Stomach smooth muscle (tissue), 2 donors: ENCODE results near the gene PADI6.

Experiments
- H3K27ac ChIP-seq: one replicate; pipeline ENCODE4 v1.7.0; 2013; ENCODE audit warnings: mild to moderate bottlenecking, low read length, inconsistent platforms
- H3K27me3 ChIP-seq, 2 donors: one replicate each; pipeline ENCODE4 v1.7.0; 2013; ENCODE audit warnings: low read length in 2 of 2; ENCODE audit not compliant: insufficient read depth in 2 of 2, control insufficient read depth in 1 of 2
- H3K36me3 ChIP-seq, 2 donors: one replicate each; pipeline ENCODE4 v1.7.0; 2013; ENCODE audit warnings: low read length in 2 of 2; ENCODE audit not compliant: control insufficient read depth in 2 of 2, insufficient read depth in 2 of 2
- H3K4me1 ChIP-seq: one replicate; pipeline ENCODE4 v1.7.0; 2013; ENCODE audit warnings: low read length; ENCODE audit not compliant: control insufficient read depth, insufficient read depth
- H3K4me3 ChIP-seq, 2 donors: one replicate each; pipeline ENCODE4 v1.7.0; 2013; ENCODE audit warnings: low read length in 2 of 2
- H3K9ac ChIP-seq, 2 donors: one replicate each; pipeline ENCODE4 v1.7.0; 2013; ENCODE audit warnings: low read length in 2 of 2, mild to moderate bottlenecking in 1 of 2
- H3K9me3 ChIP-seq, 2 donors: one replicate each; pipeline ENCODE4 v1.7.0; 2013; ENCODE audit warnings: low read length in 2 of 2; ENCODE audit not compliant: control insufficient read depth in 2 of 2
- donor health status: healthy.
- donor health status: Pancreatic carcinoma.

PADI6 gene

GRCh38 chr1:17420391-17420918 lies 48.5 kb downstream of the PADI6 start:
- H3K4me3 ChIP-seq = no peak overlapping the region
- H3K4me1 ChIP-seq = peaks cover 18% of the 10 kb centered on the region
- no peak overlapping the region for H3K9ac ChIP-seq
- H3K9me3 ChIP-seq = no peaks in the 10 kb centered on the region
- H3K36me3 ChIP-seq = peaks cover 27 to 34% of the 10 kb centered on the region in 2 donors
- H3K27me3 ChIP-seq = no peaks in the 10 kb centered on the region
- H3K27ac ChIP-seq = no peak overlapping the region

- Histone ChIP-seq H3K36me3 (peaks cover 20 to 34% of the 10 kb centered on the region in 2 donors), H3K27ac (no peak overlapping the region), H3K9ac (no peak overlapping the region)
Measured at GRCh38 chr1:17422461-17422860, 50.5 kb downstream of the PADI6 start.

GRCh38 chr1:17423781-17424245 lies 51.8 kb downstream of the PADI6 start:
- no peaks in the 10 kb centered on the region for H3K9me3 ChIP-seq
- peak overlapping the region; percentile 47 to 61 for H3K9ac ChIP-seq
- H3K27me3 ChIP-seq = no peaks in the 10 kb centered on the region
- H3K27ac ChIP-seq = peak overlapping the region; percentile 86
- peaks cover 29 to 40% of the 10 kb centered on the region in 2 donors for H3K36me3 ChIP-seq
- peaks cover 18% of the 10 kb centered on the region for H3K4me1 ChIP-seq
- H3K4me3 ChIP-seq = peak overlapping the region; percentile 33 to 52

More at GRCh38 chr1:17422461-17422860, 50.5 kb downstream of the PADI6 start:
- H3K9me3 ChIP-seq = no peaks in the 10 kb centered on the region
- peaks cover 18% of the 10 kb centered on the region for H3K4me1 ChIP-seq
- H3K27me3 ChIP-seq = no peaks in the 10 kb centered on the region
- no peak overlapping the region for H3K4me3 ChIP-seq

- no peak overlapping the region for H3K9ac ChIP-seq
- peaks cover 29 to 37% of the 10 kb centered on the region in 2 donors for H3K36me3 ChIP-seq
- H3K27me3 ChIP-seq = no peaks in the 10 kb centered on the region
- H3K27ac ChIP-seq = peak overlapping the region; percentile 18
- H3K9me3 ChIP-seq = no peaks in the 10 kb centered on the region
- peaks cover 13% of the 10 kb centered on the region for H3K4me1 ChIP-seq
- H3K4me3 ChIP-seq = no peak overlapping the region
Measured at GRCh38 chr1:17425806-17426600, 54.0 kb downstream of the PADI6 start.

- peaks cover 24 to 31% of the 10 kb centered on the region in 2 donors for H3K36me3 ChIP-seq
- no peak overlapping the region for H3K27ac ChIP-seq
- no peaks in the 10 kb centered on the region for H3K9me3 ChIP-seq
- H3K4me1 ChIP-seq = peaks cover 13% of the 10 kb centered on the region
- H3K9ac ChIP-seq = no peak overlapping the region
- H3K4me3 ChIP-seq = no peak overlapping the region
- H3K27me3 ChIP-seq = no peaks in the 10 kb centered on the region
Measured at GRCh38 chr1:17427696-17428660, 56.0 kb downstream of the PADI6 start.

- no peak overlapping the region for H3K4me3 ChIP-seq
- H3K9me3 ChIP-seq = no peaks in the 10 kb centered on the region
- peaks cover 18 to 35% of the 10 kb centered on the region in 2 donors for H3K36me3 ChIP-seq
- H3K9ac ChIP-seq = no peak overlapping the region
- no peak overlapping the region for H3K27ac ChIP-seq
- H3K27me3 ChIP-seq = no peaks in the 10 kb centered on the region
- peaks cover 1% of the 10 kb centered on the region for H3K4me1 ChIP-seq
Measured at GRCh38 chr1:17429183-17429582, 57.2 kb downstream of the PADI6 start.

- H3K4me3 ChIP-seq = no peak overlapping the region
- H3K4me1 ChIP-seq = peaks cover 8% of the 10 kb centered on the region
- no peaks in the 10 kb centered on the region for H3K9me3 ChIP-seq
- H3K27me3 ChIP-seq = no peaks in the 10 kb centered on the region
- no peak overlapping the region for H3K9ac ChIP-seq
- H3K36me3 ChIP-seq = peaks cover 10 to 16% of the 10 kb centered on the region in 2 donors
- no peak overlapping the region for H3K27ac ChIP-seq
Measured at GRCh38 chr1:17432412-17432811, 60.4 kb downstream of the PADI6 start.

GRCh38 chr1:17433261-17433660 lies 61.3 kb downstream of the PADI6 start:
- peaks cover 3 to 8% of the 10 kb centered on the region in 2 donors for H3K36me3 ChIP-seq

GRCh38 chr1:17434016-17434415 lies 62.0 kb downstream of the PADI6 start:
- Histone ChIP-seq H3K9ac (no peak overlapping the region), H3K27me3 (no peaks in the 10 kb centered on the region), H3K9me3 (no peaks in the 10 kb centered on the region), H3K4me1 (peaks cover 13% of the 10 kb centered on the region), H3K4me3 (no peak overlapping the region), H3K36me3 (peaks cover 0 to 4% of the 10 kb centered on the region in 2 donors), H3K27ac (no peak overlapping the region)

More at GRCh38 chr1:17433261-17433660, 61.3 kb downstream of the PADI6 start:
- Histone ChIP-seq H3K4me3 (no peak overlapping the region), H3K9ac (no peak overlapping the region), H3K9me3 (no peaks in the 10 kb centered on the region), H3K27me3 (no peaks in the 10 kb centered on the region), H3K27ac (no peak overlapping the region), H3K4me1 (peaks cover 8% of the 10 kb centered on the region)

GRCh38 chr1:17434601-17435000 lies 62.6 kb downstream of the PADI6 start:
- H3K9me3 ChIP-seq = no peaks in the 10 kb centered on the region
- H3K36me3 ChIP-seq = peaks cover 0 to 4% of the 10 kb centered on the region in 2 donors

More at GRCh38 chr1:17434601-17435000, 62.6 kb downstream of the PADI6 start:
- Histone ChIP-seq H3K4me1 (peaks cover 13% of the 10 kb centered on the region), H3K4me3 (no peak overlapping the region), H3K27me3 (no peaks in the 10 kb centered on the region), H3K9ac (no peak overlapping the region), H3K27ac (no peak overlapping the region)
